ENCODE measurements around the gene VSTM2B.
"Not testable (repeated sequence)": the region's sequence is repeated elsewhere in the genome, so short reads cannot be mapped to it uniquely, and the experiment has no call there.

Gene VSTM2B

DNA sequence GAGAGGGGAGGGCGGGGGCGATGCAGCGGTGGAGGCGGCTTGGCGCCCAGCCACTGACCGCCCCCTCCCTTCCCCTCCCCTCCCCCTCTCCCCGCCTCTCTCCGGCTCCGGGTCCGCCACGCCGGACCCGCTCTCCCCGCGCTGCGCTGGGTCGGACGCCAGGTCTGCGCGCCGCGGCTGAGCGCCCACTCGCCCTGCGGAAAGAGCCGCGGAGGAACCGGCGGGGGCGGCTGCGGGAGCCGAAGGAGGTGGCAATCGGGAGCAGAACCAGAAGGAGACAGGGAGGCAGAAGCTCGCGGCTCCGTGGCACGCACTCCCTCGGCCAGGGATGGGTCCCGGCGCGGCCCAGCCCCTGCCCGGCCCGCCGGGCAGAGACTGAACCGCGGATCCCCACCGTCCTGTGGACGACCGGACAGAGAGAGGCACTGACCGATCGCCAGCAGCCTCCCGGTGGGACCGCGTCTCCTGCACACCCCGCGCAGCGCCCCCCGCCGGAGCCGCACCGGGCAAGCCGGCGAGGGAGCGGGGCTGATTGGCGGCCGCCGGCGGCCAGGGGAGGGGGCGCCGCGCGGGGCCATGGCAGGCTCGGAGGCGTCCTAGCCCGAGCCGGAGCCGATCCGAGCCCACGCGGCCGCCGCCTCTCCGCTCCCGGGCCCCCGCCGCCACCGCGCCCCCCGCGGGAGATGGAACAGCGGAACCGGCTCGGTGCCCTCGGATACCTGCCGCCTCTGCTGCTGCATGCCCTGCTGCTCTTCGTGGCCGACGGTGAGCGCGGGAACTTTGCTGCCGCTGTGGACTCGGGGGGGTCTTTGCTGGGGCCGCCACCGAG, at the start of gene VSTM2B:
Gene VSTM2B (plus strand): TSS at position 94 of the 829 bp plus-strand sequence. CDS start 590 bp downstream, at position 684.
- DNase-seq, result no peak

DNA sequence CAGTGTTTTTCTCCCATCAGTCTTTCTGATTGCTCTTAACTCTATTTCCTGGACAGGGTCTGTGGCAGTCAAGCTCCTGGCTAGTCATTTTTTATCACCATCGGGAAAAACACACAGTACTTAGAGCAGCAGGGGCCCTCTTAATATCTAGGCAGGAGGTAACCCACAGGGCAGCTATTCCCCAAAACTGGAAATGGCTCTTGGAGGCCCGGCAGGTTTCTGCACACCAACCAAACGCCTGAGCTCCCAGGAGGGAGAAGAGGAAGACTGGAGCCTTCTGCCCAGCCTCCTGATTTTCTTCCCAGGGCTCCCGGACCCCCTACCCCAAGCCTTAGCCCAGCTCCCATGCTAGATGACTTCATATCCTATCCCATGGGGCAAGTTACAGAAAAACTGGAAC, 49.3 kb upstream of the VSTM2B start:
- DNase-seq, result no peak

DNA sequence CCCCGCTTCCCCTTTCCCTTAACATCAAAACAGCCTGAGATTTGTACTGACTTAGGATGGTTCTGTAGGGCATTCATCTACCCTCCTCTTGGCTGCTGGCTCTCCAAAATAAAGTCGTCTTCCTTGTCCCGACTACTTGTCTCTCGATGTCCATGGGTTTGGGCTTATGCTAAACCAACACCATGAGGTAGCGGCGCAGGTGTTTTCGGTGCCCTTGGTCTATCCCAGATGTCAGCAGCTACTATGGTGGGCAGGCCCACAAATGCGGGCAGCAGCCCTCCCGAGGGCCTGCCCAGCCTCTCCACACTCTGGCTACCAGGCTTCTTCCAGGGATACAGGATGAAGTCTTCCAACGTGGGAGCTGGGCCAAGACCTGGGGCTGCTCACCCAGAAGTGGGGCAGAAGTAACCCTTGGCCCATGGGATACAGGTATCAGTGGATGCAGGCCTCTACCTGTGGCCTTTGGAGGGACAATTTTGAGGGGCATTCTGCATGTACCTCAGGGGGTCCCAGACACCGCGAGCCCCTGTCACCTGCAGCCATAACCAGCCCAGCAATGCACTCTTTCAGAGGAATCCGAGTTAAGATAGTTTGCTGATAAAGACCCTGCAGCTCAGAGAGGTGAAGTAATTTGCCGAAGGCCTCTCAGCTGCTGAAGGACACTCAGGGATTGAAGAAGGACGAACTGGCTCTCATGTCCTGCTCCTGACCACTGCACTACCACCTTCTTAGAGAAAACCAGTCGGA, 47.8 kb upstream of the VSTM2B start:
- DNase-seq, result no peak

DNA sequence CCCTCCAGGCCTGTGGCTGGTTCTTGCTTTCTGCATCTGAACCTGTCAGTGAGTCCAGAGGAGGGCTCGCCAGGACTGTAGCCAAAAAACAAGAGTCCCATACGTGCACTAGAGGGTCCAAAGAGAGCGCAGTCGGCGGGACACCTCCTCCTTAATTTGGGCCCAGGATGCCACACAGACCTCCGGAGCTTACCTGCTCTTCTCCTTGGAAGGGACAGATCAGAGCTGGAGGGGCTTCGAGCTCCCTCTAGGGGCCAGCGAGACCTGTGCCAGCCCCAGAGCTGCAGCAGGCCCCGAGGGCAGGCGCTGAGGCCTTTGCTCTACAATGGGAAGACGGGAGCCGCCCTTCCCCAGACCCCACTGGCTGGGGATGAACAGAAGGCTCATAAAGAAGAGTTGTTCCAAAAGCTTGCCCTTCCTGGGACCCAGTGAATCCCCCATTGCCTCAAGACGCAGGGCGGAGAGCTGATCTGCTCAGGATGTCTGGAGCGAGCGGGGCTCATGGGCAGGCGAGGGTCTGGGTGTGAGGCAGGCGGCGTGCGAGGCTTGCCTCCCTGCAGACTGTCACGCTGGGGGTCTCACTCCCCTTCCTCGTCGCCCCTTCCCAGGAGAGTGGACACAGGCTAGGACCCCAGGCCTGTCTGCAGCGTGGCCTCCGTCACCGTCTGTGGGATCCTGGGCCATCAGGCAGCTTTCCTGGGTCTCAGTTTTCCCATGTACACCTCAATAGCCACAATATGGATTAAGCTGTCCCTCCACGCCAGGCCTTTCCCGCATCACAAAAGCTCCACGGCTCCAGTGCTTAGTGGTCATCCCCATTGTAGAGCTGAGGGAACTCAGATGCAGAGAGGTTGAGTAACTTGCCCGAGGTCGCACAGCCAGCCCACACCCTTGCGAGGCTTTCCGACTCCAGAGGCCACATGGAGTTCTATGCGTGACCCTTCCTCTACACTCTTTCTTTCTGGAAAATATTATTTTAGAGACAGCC, 46.9 kb upstream of the VSTM2B start:
- DNase-seq, result peak in 1 of 2 experiments; percentile 6

DNA sequence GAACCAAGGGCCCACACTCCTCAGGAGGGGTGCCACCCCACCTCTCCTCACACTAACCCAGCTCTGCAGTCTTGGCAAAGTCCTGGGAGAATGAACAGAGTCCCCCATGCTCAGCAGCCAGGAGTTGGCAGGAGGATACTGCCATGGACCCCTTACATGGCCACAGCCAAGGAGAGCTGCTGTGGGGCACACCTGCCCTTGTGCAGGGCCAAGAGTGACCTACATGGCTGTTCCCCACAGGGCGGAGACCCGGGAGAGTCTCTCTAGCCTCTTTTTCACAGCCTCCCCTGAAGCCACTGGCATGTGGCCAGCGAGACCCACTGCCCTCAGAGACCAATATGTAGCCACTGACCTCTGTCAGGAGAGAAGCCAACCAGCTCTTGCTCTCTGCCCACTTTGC, 45.9 kb upstream of the VSTM2B start:
- DNase-seq, result no peak

DNA sequence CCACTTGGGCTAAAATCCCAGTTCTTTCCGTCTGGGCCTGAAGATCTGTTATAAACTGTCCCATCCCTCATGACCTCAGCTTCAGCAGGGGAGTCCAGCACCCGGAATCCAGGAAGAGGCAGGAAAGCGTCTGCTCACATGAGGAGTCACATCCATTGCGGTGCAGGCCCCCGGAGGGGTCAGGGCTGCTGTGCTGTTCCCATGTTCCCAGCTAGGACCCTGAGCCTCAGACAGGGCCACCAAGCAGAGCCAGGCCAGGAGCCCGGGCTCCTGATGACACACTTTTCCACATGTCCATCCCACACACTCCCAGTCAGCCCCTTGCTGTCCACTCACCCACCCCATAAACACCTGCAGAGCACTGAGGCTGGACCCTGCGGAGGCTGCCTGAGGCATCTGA, 45.3 kb upstream of the VSTM2B start:
- no peak for DNase-seq

DNA sequence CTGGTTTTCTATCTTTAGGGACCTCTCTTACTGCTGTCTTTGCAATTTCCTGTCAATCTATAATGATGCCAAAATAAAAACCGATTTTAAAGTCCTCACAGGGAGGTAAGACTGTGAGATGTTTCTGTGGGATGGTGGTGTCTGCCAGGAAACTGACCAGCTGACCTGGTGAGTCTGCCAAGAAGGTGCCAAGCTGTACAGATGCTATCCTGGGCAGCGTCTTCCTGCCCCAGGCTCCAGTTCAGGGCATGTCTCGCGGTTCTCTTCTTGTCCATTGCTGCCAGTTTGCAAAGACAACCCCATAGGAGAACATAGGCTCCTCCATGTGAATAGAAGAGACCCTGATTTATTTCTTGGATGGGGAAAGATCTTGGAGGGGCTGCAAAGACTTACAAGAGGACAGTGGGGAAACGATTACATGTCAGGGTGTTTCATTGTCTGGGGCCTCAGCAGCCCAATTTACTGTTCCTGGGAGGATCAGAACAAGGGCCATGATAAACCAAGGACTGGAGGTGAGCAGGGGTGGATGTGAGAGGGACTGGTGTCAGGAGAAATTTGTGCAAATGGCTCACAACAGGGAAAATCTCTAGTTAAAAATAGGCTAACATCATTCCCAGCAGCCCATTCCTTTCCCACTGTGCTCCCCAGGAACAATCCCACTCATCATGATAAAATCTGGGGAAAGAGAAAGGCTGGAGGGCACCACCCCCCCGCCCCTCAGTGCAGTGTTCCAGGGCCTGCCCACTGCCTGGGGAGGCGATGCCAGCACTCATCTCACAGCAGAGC, 42.7 kb upstream of the VSTM2B start:
- DNase-seq, result no peak

DNA sequence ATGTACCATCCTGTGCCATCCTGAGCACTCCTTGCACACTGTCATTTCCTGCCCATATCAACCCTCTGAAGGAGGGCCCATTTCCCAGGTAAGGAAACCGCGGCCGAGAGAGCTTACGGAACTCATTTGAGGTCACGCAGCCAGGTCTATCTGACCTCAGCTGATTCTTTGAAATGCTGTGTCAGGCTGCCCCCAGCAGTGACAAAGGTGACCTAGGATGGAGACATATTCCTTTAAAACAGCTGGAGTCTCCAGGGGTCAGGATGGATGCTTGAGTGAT, 42.2 kb upstream of the VSTM2B start:
- no peak for DNase-seq

DNA sequence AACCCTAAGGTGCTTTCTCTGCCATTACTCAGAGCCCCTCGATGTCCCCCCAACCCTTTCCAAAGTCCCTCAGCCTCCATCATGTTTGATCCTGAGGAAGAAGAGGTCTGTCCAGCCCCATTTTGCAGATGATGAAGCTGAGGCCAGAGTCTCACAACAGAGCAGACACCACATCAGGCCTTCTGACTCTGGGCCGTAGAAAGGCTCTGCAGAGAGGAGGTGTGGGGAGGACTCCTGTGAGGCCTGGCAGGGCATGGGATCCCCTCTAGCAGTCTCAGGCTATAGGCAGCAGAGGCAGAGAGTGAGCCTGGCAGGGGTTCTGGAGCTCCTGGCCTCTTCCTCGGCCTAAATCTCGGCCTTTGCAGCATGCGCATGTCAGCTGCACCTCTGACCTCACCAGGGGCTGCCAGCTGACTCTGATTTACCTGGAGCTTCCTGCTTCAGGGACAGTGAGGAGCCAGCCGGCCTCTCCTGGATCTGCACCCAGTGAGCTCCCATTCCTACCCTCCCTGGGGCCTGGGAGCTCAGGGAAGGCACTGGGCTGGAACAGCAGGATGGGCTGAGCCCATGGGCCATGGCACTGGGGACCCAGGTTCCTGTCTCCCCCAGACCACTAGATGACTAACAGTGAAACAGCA, 41.7 kb upstream of the VSTM2B start:
- DNase-seq, result no peak

DNA sequence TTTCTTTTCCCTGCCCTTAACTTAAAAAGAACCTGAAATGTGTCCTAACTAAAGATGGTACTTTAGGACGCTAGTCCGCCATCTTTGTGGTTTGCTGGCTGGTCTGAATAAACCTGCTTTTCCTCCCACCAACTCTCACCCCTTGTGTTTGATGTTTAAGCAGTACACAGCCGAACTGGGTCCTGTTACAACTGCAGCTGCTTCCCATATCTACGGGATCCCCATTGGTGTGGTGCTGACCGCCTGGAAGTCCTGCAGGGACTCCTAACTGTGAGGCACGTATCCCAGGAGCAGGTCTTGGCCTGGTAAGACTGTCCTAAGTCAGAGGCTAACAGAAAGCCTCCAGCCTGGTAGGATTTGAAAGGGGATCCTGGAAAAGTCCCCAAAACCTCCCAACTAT, 40.9 kb upstream of the VSTM2B start:
- no peak for DNase-seq

DNA sequence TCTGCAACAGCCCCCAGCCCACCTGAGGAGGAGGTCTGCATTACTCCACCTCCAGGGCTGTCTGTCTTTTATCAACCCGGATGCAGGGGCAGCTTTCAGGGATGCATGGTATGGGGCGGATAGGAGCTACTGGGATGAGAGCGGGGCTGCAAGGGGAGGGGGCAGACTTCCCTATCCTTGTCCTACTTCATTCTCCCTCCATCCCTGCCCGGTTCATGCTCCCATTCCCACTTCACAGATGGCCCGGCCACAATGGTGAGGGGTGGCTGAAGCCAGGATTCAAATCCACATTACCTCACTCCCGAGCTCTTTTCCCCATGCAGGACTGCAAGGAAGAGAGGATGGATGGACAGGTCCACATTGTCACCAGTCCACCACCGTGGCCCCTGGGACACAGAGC, 40.5 kb upstream of the VSTM2B start:
- DNase-seq, result no peak

DNA sequence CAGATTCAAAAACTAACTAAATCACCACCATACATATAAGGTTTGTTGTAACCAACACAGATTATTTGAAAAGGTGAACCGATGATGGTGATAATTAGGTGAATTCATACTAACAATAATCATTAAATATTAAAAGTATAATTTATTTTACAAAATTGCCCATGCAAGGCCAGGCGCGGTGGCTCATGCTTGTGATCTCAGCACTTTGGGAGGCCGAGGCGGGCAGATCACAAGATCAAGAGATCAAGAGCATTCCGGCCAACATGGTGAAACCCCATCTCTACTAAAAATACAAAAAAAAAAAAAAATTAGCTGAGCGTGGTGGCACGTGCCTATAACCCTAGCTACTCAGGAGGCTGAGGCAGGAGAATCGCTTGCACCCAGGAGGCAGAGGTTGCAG, 38.8 kb upstream of the VSTM2B start:
- not testable (repeated sequence) for DNase-seq

DNA sequence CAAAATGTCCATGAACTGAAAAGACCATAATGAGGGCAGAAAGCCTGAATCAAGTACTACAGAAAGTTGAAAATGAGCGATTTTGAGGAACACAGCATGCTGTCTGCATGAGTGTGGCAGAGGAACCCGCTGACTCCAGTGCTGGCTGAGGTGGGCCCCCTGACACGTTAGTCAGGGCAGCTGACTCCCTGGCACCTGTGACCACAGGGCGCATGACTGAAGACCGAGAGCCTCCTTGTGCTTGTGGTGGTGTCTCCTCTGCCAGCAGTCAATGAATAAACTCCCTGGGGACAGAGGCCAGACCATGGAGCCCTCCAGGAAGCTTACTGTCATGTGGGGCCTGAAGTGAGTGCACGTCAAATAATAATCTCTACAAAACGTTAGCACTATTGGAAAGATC, 38.4 kb upstream of the VSTM2B start:
- DNase-seq, result no peak

DNA sequence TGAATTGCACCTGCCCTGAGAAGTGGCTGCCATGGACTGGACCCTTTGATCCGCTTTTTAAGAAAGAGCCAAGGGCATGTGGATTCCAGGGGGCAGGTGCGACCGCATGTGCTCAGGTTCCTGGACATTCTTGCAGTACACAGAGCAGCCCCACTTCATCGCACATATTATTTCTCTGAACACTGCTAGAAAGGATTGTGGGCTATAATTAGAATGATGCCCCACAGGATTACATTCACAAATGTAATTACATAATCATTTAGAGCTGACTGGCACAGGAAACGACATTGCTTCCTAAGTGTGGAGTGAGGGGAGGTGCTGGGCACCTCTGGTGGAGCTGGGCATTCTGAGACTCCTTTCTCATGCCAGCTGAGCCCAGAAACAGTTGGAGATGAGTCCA, 37.5 kb upstream of the VSTM2B start:
- DNase-seq, result no peak

DNA sequence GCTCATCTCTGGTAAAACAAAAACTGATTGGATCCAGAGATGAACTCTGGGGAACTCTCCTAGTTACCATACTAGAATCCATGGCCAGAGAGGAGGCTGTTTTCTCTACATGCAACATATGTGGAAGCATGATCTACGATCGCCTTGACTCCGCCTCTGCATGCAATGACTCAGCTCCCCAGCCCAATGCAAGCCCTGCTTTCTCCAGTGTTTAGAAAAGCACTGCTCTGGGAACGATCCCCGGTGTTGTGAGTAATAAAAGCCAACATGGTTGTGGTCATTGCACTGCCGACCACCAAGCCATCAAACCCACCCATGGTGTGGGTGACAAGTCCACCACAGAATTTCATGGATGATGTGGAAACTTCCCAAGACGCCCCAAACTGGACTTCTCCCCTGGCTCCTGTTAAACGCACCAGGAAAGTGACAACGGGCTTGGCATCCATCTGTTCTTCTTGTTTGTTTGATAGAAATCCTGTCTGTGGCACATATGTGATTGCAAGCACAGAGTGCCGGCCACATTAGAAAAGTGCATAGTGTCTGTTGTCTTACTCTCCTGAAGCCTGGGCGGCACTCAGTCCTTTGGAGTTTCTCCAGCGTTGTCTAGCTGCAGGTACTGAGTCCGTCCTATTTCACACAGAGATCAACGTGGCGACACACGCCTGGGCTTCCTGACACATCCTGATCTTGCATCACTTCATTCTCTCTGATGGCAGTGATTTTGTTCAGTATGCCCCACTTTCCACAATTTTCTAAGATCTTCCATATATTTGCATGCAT, 36.4 kb upstream of the VSTM2B start:
- DNase-seq, result no peak

DNA sequence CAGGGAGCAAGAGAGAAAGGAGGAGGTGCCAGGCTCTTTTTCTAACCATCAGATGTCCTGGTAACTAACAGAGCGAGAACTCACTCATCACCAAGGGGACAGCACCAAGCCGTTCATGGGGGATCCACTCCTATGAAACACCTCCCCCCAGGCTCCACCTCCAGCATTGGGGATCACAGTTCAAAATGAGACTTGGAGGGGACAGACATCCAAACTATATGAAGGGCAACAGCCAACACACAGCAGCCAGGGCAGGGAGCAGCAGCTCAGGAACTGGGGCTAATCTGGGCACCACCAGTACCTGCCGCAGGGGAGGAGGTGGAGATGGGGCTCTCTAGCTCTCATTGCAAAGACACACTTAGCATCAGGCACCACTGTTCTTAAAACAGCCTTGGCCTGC, 34.3 kb upstream of the VSTM2B start:
- DNase-seq, result no peak

DNA sequence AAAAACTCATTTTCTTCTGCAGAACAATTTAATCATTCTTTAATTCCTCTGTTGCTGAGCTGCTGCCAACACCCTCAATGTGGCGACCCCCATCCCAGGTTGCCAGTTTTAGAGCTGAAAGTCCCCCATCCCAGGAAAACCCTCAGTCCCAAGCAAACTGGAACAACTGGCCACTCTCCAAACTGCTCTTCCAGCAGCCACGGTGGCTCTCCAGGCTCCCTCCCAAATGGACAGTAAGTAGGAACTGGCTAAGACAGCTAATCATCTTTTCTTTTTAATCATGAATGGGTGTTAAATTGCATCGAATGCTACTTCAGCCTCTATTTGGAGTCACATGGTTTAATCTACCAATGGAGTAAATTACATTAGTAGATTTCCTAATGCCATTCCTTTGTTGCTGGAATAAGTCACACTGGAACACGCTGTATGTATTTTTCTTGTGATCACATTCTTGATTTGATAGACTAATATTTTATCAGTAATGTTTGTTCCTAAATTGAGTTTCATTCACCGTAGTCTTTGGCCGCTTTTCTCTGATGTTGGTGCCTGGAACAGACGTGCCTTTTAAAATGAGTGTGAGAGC, 33.7 kb upstream of the VSTM2B start:
- DNase-seq, result no peak

DNA sequence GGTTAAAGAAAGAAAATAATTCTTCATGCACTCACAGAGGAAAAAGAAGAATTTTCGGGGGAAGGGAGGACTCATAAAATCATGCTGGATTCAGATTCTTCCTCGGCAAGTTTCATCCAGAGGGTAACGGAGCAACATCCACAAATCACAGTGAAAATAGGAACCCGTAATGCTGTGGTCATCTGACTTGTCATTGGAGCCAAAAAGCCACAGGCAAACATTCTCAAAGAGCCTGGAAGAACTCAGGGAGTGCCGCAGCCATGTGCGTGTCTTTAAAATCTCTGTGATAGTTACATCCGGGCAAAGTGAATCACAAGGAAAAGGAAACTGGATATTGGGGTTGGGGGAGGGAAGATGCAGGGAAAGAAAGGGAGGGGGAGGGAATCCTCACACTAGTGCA, 33.0 kb upstream of the VSTM2B start:
- no peak for DNase-seq

DNA sequence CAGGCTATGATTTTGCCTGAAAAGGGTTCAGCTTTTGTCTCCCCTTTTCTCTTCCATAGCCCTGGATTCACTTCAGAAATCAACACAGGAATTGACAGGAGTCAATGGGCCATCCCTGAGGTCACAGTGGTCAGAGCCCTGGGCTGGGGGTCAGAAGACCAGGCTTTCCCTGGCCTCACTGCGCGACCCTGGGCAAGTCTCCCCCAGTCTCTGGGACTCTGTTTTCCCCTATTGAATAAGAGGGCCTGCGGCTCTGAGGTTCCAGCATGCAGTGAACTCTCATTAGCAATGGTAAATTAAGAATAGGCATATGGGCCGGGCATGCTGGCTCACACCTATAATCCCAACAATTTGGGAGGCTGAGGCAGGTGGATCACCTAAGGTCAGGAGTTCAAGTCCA, 30.7 kb upstream of the VSTM2B start:
- DNase-seq, result no peak

DNA sequence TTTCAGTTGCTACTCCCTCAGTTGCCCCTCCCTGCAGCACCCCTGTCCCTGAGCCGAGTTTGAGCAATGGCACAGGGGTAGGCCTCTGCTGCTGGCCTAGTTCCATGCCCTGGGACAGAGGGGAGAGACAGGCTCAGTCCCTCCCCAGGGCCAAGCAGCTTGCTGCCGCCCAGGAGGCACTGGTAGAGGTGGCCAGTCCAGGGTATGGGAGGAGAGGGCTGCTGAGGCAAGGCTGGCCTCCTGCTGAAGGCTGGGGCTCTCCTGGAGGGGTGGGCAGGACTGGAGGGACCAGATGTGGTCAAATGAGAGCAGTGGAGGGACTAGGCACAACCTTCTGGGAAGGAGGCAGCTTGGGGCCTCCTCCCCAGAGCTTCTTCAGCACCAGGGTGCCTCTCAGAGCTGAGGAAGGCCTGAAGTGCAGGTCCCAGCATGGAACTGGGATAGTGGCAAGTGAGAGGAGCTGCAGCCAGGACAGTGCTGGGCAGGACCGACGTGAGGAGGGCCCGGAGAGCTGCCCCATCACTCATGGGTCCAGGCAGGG, 29.8 kb upstream of the VSTM2B start:
- DNase-seq, result no peak

DNA sequence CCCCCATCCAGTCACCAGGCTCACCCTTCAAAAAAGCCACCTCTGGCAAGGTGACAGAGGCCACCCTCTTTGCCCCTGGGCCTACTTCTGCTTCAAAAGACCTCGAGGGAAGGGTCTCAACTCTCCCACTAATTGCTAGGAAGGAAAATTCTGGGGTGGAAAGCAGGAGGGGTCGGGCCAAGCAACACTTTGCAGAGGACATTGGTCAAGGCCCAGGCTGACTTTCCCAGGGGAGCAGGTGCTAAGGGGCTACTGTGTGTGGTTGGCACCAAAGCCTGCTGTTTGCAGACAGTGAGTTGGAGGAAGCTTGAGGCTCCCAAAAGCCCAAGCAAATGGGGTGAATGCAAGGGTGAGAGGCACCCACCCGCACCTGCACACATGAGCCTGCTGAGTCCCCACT, 28.6 kb upstream of the VSTM2B start:
- no peak for DNase-seq

Measured in SW 1271 (cell line).